ENCODE measurements around the gene EPSTI1. TPM values are rescaled to one million over a fixed set of nuclear protein-coding genes. Genes with fewer than 3 reads are reported as not detected.

EPSTI1 gene
- total RNA-seq, 1 donor from 2014 or later = 2.1 TPM

- Mint-ChIP-seq H3K9me3 (ENCODE audit: low read depth) (no peaks in the 10 kb centered on the region), H3K4me1 (ENCODE audit: low read depth) (peaks cover 19% of the 10 kb centered on the region), H3K27me3 (ENCODE audit: low read depth) (peaks cover 4% of the 10 kb centered on the region), H3K36me3 (ENCODE audit: low read depth) (no peaks in the 10 kb centered on the region), H3K27ac (ENCODE audit: unreplicated experiment) (no peak overlapping the region), H3K4me3 (ENCODE audit: unreplicated experiment) (no peak overlapping the region)
- peak; percentile 78 for TF ChIP-seq CTCF (IDR thresholded peaks at IDR 0.05)
- DNase-seq (ENCODE audit: low spot score) = no peak
Measured at GRCh38 chr13:42836930-42837690, 154.9 kb downstream of the EPSTI1 start.

Other genes with a start within 250 kb of the EPSTI1 start
- not detected in 3 replicates for gene FAM216B, start 210.7 kb downstream of the EPSTI1 start, total RNA-seq
- 18.0 to 24.3 TPM (median 21.6 TPM) in 3 replicates for gene DNAJC15, start 31.3 kb upstream of the EPSTI1 start, total RNA-seq